H4 (cell line): ENCODE data around the gene KCNK18. TPM values are rescaled to one million over a fixed set of nuclear protein-coding genes. Genes with fewer than 3 reads are reported as not detected.
"Not testable (repeated sequence)": the region's sequence is repeated elsewhere in the genome, so short reads cannot be mapped to it uniquely, and the experiment has no call there.

ENCODE experiments used
- DNase-seq: peaks from one replicate; pipeline ENCODE4 v3.0.0-alpha.2; 2015; ENCODE audit warnings: low spot score
- total RNA-seq: library from RNA; depleted of rRNA; stranded (reverse); fragments of >200 nt; shearing (Covaris generic); gene quantifications from 2 replicates; pipeline ENCODE4 v1.2.3, GENCODE V29; 2014

KCNK18 gene
- total RNA-seq, 1 experiment from 2014 or later, result not detected

GRCh38 chr10:117170244-117170643 is 27.0 kb upstream of the KCNK18 start:
- no peak for DNase-seq

- DNase-seq, result peak; percentile 61
Observed at GRCh38 chr10:117174439-117175214, 22.7 kb upstream of the KCNK18 start.

- no peak for DNase-seq
Observed at GRCh38 chr10:117175215-117175900, 21.9 kb upstream of the KCNK18 start.

GRCh38 chr10:117175901-117176534 is 21.3 kb upstream of the KCNK18 start:
- peak; percentile 66 for DNase-seq

- no peak for DNase-seq
Observed at GRCh38 chr10:117178190-117178589, 19.1 kb upstream of the KCNK18 start.

- no peak for DNase-seq
Observed at GRCh38 chr10:117184296-117184695, 13.0 kb upstream of the KCNK18 start.

- no peak for DNase-seq
Observed at GRCh38 chr10:117184821-117185220, 12.5 kb upstream of the KCNK18 start.

GRCh38 chr10:117185817-117186216 is 11.5 kb upstream of the KCNK18 start:
- not testable (repeated sequence) for DNase-seq

GRCh38 chr10:117186832-117187615 is 10.3 kb upstream of the KCNK18 start:
- DNase-seq, result peak; percentile 20

GRCh38 chr10:117188371-117188770 is 8.9 kb upstream of the KCNK18 start:
- no peak for DNase-seq

GRCh38 chr10:117189557-117189956 is 7.7 kb upstream of the KCNK18 start:
- no peak for DNase-seq

GRCh38 chr10:117198088-117198487 is 799 bp downstream of the KCNK18 start:
- no peak for DNase-seq

GRCh38 chr10:117201826-117202225 is 4.5 kb downstream of the KCNK18 start:
- DNase-seq, result no peak

- DNase-seq, result no peak
Observed at GRCh38 chr10:117204316-117204715, 7.0 kb downstream of the KCNK18 start.

GRCh38 chr10:117212176-117212575 is 14.9 kb downstream of the KCNK18 start:
- DNase-seq, result no peak

GRCh38 chr10:117214401-117214800 is 17.1 kb downstream of the KCNK18 start:
- no peak for DNase-seq

- DNase-seq, result no peak
Observed at GRCh38 chr10:117215079-117215478, 17.8 kb downstream of the KCNK18 start.

- no peak for DNase-seq
Observed at GRCh38 chr10:117216028-117216427, 18.7 kb downstream of the KCNK18 start.

- peak; percentile 46 for DNase-seq
Observed at GRCh38 chr10:117216611-117217195, 19.4 kb downstream of the KCNK18 start.

GRCh38 chr10:117217196-117217761 is 20.0 kb downstream of the KCNK18 start:
- no peak for DNase-seq

GRCh38 chr10:117218654-117219053 is 21.4 kb downstream of the KCNK18 start:
- DNase-seq, result no peak
